Inflammatory macrophage treated with lipopolysaccharide for 4 hours (primary cell): Measurements from ENCODE around the gene CHST8.

Experiments used
- DNase-seq: peaks from one replicate; pipeline ENCODE4 v3.0.0-alpha.2; 2020

CHST8 gene

DNA sequence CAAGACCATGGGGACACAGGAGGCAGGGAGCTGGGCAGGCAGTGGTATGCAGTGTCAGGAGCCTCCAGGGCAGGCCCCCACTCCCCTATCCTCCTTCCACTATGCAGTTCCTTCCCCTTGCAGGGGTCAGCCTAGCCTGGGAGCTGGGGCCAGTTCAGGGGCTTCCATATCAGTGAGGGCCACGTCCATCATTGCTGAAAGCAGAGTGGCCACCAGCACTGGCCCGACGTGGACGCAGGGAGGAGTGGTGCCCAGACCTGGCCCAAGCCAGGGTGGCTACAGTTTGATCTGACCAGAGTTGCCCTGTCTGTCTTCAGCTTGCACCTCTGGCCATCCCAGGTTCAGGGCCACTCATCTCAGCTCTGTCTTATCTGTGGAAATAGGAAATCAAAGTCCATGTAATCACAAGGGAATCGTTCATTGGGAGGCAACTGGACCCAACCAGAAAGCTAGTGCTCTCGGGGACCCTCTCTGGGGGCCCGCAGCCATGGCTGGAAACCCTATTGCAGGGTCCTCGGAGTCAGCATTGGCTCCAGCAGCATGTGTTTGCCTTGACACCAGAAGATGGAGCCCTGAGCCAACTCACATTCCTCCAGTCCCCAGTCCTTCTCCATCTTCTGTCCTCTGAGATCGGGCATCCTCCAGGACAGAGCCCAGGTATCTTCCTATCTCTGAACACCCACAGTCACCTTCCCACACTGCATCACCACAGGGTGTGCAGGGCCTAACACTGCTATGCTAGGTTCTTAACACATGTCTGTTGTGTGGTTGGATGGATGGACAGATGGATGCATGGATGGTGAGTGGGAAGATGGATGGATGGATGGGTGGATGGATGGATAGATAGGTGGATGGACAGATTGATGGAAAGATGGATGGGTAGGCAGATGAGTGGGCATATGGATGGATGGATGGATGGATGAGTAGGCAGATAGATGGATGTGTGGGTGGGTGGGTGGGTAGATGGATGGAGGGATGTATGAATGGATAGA, 99.2 kb downstream of the CHST8 start:
- DNase-seq: no peak

DNA sequence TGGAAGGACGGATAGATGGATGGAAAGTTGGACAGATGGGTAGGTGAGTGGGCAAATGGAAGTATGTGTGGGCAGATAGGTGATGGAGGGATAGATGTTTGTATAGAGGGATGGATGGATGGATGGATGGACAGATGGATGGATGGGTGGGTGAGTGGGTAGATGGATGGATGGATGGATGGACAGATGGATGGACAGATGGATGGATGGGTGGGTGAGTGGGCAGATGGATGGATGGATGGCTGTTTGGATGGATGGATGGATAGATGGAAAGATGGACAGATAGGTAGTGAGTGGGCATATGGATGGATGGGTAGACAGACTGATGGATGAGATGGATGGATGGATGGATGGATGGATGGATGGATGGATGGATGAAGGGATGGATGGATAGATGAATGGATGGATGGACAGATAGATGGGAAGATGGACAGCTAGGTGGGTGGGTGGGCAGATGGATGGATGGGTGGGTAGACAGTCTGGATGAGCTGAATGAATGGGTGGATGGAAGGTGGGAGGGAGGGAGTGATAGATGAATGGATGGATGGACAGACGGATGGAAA, 100.1 kb downstream of the CHST8 start:
- no peak for DNase-seq

DNA sequence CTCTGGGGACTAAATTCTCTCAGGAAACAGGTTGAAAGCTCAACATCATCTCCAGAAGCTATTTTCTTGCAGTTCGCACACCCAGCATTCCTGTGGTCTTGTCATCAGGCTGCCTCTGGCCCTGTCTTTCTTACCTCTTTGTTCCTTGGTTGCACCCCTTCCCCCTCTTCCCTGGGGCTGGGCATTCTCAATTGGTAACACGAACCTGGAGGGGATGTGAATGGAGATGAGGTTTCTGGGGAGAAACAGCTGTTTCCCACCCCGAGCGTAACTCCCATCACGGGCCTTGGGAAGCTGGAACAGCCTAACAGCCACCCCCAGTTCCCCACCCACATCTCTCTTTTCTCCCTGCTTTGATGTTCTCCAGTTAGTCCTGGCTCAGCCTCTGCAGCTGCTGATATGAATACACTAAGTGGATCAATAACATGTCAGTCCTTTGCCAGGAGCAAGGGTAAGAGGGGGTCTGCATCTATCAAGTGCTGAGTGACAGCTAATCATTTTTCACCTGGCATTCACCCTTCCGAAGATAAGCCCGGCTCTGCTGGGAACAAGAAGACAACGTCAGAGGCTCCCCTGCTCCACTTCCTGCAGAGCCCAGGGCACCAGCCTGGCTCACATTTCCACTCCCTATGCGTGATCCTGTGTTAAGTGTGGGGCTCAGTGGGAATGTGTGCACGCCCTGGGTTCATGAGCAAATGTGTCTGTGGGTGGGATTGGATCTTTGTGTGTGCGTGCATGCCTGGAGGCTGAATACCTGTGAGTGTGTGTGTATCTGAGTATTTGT, 100.9 kb downstream of the CHST8 start:
- DNase-seq: no peak

DNA sequence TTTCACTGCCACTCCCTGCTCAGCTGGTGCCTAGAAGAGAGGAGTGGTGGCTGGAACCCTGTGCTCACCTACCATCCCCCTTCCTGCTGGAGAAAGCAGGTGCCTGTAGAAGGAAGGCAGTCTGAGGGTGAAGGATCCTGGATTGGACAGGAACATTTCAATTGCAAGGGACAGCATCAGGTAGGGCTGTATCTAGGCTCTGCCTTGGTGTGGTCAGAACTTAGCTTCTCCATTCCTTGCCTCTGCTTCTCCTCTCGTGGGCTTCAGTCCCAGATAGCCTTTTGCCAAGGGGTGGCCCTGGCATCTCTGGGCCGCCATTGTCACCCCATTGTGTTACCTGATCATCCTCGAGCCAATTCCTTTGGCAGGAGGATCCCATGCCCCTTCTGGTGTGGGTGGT, 101.8 kb downstream of the CHST8 start:
- DNase-seq: no peak

DNA sequence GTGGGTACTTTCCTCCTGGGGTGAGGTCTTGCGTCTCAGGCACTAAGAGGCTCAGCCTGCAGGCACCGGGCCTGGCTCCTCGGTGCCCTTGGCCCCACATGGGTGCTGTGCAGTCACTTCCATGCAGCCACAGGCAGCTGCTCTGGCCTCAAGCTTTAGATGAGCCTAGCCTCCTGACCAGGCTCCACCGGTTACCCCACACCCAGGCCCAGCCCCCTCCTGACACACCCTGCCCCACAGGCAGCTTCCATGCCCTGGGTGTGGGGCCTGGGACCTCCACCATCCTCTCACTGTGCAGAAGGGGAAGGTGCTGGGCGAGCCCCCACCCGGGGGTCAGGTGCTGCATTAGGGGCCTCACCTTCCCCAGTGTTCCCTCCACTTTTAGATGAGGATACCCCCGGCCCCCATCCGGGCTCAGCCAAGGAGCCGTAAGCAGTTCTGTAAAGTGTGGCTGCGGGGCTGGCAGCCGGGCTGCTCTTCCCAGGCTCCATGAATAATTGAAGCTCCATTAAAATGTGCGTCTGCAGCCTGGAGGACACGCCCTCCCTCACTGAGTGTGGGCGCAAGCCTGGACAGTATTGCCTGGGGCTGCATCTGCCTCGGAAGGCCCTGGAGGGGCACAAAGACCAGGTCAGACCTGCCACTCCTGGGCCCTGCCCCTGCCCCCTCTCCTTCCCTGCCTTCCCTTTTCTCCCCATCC, 102.4 kb downstream of the CHST8 start:
- DNase-seq: no peak

DNA sequence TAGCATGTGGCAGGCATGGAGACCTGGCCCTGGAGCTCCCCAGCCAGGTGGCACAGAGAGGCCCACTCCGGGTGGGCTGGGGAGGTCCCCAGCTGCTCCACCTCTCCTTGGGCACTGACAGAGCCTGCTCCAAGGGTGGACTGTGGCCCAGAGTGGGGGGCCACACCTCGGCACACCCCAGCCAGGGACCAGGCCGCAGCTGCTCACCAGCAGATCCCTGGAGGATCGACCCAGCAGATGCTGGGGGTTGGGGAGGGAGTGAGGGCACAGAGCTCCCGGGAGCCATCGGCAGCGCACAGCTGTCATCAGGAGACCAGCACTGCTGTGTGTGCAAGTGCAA, 102.9 kb downstream of the CHST8 start:
- no peak for DNase-seq

DNA sequence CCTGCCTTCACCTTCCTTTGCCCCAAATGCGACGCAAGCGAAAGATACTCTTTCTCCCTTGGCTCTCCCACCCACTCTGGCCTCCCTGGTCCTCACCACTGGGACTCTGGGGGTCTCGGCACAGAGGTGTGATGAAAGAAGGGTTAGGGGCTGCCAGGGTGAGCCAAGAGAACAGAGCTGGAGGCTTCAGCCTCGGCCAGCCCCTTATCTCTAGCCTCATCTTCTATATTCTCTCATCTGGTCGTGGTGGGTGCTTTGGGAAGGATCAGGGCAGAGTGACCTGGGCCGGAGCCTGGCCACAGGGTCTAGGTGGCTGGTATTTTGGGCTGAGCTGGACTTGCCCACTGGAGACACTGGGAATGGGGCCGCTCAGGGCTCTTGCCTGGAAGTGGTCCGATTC, 103.8 kb downstream of the CHST8 start:
- no peak for DNase-seq

DNA sequence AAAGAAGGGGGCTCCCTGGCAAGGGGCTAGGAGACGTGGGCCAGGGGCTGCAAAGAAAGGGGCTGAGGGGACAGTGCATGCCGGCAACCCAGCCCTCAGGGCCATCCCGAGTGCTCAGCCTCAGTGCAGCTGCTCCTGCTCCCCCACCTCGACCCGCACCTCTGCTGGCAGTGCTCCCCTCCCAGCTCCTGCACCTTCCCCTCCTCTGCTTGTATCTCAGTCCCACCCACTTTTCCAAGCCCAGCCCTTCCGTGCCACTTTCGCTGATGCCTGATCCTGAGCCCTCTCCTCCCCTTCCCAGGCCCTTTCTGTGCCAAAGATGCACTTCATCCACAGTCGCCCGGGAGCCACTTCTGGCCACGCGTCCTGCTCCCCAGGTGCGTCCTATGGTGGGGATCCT, 105.0 kb downstream of the CHST8 start:
- no peak for DNase-seq

DNA sequence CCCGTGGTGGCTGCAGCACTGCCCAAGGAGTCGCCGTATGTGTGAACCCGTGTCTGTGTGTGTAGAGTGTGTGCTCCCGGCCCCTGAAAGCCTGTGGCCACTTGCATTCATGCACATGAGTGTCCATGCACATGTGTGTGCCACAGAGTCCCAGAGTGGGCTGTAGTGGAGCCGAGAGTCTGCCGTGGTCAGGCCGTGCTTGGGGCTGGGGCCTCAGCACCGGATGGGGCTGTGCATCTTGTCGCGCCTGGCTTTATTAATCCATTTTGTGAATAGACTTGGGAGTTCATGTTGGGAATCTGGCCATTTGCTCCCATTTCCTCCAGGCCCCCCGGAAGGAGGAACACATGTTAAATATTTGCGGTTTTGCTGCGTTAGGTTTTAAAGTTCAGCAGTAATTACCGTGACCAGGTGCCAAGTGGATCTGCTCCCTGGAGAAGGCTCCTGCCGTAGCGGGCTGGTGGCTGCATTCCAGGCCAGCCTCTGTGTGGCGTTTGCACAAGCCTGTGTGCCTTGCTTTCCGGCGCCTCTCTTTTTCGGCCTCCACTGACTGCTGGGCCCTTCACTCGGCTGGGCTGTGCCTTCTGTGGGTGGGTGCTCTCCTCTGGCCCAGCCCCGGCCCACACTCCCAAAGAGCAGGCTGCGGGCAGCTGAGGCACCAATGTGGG, 105.7 kb downstream of the CHST8 start:
- DNase-seq: no peak

DNA sequence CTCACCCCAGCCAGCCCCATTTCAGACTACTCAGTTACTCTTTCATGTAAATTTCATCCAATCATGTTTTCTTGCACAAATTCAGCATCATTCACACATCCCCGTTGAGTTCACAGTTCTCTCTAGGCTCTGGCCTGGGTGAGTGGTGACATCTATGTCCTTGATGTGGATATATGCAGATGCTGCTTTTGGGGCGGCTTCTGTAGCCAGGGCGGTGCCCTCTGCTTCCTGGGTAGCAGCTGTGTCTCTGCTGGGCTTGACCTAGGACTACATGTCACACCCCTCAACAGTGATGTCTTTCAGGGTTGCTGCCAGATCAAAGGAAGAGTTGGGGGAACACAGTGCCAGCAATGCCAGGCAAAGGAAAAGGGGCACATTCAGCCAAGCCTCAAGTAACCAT, 106.4 kb downstream of the CHST8 start:
- no peak for DNase-seq

DNA sequence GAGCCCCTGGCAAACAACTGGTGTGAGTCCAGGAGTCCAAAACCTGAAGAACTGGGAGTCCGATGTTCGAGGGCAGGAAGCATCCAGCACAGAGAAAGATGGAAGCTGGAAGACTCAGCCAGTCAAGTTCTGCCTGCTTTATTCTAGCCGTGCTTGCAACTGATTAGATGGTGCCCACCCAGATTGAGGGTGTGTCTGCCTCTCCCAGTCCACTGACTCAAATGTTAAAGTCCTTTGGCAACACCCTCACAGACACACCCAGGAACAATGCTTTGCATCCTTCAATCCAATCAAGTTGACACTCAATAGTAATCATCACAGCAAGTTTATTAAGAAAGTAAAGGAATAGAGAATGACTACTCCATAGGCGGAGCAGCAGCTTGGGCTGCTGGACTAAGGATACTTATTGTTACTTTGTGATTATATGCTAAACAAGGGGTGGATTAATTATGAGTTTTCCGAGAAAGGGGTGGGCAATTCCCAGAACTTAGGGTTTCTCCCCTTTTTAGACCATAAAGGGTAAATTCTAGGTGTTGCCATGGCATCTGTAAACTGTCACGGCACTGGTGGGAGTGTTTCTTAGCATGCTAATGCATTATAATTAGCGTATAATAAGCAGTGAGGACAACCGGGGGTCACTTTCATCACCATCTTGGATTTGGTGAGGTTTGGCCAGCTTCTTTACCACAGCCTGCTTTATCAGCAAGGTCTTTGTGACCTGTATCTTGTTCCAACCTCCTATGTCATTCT, 109.3 kb downstream of the CHST8 start:
- DNase-seq: no peak

DNA sequence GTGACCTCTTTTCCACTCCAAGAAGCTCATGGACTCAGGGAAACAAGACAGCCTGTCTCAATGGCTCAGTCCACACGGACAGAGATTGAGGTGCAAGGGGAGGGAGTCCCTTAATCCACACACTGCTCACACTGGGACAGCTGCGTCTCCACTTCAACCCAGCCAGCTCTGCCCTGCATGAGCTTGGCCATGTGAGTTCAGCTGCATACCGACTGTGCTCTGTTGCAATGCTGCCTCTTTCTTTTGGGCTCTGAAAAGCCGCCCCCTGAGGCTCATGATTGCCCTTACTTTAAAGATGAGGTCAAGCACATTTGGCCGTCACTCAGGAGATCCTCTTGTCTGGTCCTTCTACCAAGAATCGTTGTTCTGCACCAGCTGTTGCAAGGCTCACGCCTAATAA, 110.1 kb downstream of the CHST8 start:
- DNase-seq: no peak

DNA sequence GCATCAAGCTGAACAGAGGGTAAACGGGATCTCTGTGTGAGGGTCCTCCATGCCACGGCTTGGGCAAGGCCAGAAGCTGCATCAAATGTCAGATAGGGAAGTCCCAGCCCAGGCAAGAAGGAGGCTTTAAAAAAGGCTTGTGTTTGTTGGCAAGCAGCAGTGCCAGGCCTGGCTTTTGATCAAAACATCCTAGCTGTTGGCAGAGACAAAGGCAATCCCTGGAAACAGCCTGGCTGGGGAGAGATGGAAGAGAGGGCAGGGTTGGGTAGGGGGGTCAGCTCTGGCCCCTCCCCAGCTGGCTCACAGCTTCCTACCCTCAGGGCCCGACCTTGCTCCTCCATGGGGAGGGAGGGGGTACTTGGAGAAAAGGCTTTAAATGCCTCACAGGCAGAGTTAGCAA, 113.2 kb downstream of the CHST8 start:
- DNase-seq: no peak

DNA sequence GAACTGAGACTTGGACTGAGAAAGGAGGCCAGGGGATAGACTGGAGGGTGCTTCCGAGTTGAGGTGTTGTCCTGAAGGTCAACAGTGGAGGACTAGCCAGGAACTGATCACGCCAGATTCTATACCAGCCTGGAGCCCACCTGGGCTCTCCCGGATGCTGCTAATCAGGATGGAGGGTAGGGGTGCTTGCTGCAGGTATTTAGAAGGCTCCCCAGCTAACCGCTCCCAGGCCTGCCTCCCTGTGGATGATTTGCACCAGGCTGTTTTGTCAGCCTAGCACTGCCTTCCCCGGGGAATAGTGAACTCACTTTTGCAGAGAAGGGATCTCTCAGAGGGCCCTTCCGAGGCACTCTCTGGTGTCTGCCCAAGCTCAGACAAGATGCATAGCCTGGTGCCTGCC, 114.4 kb downstream of the CHST8 start:
- no peak for DNase-seq

DNA sequence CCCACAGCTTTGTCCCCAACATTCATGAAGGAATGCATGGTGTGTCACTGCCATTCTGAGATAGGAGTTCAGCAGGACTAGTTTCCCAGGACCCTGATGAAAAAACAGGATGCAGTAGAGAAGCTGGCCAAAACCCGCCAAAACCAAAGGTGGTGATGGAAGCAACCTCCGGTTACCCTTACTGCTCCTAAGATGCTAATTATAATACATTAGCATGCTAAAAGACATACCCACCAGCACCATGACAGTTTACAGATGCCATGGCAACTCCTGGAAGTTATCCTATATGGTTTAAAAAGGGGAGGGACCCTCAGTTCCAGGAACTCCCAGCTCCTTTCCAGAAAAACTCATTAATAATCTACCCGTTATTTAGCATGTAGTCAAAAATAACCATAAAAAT, 115.0 kb downstream of the CHST8 start:
- DNase-seq: no peak

DNA sequence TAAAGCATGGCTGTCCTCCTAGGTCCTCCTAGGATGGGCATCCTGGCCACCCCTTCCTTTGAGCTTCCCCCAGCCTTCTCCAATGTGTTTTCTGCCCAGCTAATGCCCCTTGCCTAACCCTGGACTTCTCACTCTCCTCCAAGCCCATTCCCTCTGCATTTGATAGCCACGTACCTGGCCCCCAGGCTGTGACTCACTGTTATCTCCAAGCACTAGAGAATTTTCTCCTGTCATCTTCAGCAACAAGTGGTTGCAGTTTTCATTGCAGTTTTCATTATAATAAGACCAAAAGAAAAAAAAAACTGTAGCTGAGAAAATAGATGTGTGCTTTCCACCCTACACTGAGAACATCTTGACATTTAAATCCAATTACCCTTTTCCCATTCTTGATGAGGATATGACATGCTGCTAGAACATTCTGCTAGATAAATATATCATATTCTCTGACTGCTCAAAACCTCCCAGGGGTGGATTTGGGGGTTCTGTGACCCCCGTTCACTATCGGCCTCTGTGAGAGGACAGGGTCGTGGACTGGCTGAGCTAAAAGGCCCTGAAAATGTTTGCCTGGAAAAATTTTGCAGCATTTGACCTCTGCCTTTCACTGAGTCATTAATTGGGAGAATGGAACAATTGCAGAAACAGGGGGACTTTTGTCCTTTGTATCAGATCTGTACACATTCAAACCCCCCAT, 116.1 kb downstream of the CHST8 start:
- DNase-seq: no peak

DNA sequence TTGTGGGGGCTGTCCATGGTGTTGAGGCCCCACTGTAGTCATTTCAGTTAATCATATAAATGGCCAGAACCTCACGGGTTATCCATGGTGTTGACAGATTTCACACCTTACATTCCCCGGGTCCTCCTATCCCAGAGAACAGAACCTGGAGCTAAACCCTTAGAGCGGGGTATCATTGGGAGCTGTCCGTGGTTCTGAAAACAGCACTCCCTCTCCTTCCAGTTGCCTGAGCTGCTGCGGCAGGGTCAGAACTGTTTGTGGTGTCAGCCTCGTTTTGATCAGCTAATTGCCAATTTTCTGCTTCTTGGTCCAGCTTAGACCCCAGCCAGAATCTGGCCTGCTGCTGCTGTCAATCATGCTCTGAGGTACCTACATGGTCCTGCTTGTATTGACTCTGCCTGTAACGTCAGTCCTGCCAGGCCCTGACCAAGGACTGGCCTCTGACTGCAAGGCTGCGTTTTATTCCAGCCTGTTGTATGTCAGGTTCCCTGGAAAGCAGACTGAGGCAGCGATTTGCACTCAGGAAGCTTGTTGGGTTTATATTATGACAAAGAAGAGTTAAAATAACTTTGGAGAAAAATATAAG, 119.2 kb downstream of the CHST8 start:
- DNase-seq: no peak

DNA sequence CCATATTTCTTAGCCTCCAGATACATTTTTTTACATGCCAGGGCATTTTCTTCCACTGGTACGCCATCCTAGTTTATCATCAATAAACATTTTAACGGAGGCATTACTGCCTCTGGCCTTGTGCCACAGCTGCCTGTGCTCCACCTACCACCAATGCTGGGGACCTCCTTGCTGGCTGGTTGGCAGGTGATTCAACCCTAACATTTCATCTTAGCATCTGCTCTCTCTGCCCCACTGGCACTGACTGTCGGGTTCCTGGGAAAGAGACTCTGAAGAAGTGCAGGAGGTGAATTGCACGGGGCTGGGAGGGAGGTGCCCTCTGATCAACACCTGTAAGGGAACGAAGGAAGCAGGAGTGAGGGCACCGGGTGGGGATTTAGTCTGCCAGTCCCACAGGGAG, 123.5 kb downstream of the CHST8 start:
- no peak for DNase-seq

DNA sequence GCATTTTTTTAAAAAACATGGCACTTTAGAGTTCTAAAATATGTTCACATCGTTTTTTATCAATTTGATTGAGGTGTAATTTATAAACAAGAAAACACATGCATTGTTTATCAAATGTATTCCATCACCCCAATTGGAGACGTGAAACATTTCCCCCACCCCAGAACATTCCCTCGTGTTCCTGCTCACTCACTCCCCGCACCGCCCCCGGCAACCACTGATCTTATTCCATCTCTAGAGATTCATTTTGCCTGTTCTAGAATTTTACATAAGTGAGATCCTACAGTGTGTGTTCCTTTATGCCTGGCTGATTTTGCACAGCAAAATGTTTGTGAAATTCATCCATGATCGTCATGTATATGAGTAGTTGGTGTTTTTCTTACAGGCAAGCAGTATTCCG, 124.4 kb downstream of the CHST8 start:
- DNase-seq: no peak

DNA sequence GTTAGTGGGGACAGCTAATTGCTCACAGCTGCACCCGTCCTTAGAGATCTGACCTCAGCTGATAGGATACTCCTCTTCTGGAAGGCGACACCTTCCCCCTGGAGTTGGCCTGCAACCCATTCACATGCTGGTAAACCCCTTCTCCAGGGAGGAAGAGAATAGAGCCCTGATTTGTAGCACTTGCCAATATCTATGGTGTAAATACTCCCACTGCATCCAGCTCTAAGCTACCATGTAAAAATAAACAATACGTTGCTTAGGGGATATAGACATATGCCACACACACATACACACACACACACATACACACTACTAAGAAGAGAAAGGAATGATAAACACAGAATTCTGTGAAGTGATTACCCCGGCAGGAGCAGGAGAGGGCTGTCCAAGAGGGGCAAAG, 125.5 kb downstream of the CHST8 start:
- no peak for DNase-seq

DNA sequence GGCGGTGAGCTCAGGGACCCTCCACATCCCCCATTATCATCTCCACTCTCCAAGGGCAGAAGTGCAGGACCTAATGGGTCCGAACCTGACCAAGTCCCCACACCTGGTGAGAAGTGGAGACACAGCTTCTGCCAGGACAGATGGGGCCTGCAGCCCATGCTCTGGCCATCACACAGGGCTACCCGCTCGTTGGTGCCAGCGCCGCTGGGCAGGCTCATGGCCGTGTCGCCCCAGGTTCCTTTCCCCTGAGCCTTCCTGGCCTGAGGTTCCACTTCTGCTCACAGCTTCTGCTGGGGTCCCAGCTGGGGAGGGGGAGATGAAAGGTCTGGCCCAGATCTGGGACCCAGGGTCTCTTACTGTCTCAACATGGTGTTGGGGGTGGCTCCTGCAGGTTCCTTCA, 126.5 kb downstream of the CHST8 start:
- DNase-seq: no peak
